Skeletal muscle satellite cell (primary cell): ENCODE data around the gene THRSP.
A peak's percentile ranks its signal among the peaks of the same experiment; 100 is the strongest.
"Not testable (repeated sequence)": the region's sequence is repeated elsewhere in the genome, so short reads cannot be mapped to it uniquely, and the experiment has no call there.

Source experiments
- H3K27me3 ChIP-seq: 2 replicates; pipeline ENCODE4 v1.7.0; 2013; ENCODE audit warnings: low read length; ENCODE audit not compliant: control insufficient read depth, insufficient read depth
- H3K36me3 ChIP-seq: 2 replicates; pipeline ENCODE4 v1.7.0; 2013; ENCODE audit warnings: mild to moderate bottlenecking, control low read depth, low read length; ENCODE audit not compliant: insufficient read depth
- H3K4me1 ChIP-seq: 2 replicates; pipeline ENCODE4 v1.7.0; 2013; ENCODE audit warnings: low read length; ENCODE audit not compliant: control insufficient read depth, insufficient read depth
- H3K4me2 ChIP-seq: 2 replicates; pipeline ENCODE4 v1.7.0; 2013; ENCODE audit warnings: mild to moderate bottlenecking, low read length
- H3K4me3 ChIP-seq: 2 replicates; pipeline ENCODE4 v1.7.0; 2013; ENCODE audit warnings: low read length
- H3K9ac ChIP-seq: 2 replicates; pipeline ENCODE4 v1.7.0; 2013; ENCODE audit warnings: mild to moderate bottlenecking, low read depth, low read length, moderate library complexity
- H3K9me3 ChIP-seq: replicated peaks from 2 replicates; pipeline ENCODE4 v1.7.0; 2013; ENCODE audit warnings: mild to moderate bottlenecking, control low read depth, low read length

The THRSP gene

GRCh38 chr11:78056093-78056492 is 7.6 kb upstream of the THRSP start:
- no peak overlapping the region for H3K4me3 ChIP-seq
- H3K9me3 ChIP-seq = no peaks in the 10 kb centered on the region
- no peak overlapping the region for H3K9ac ChIP-seq
- H3K4me2 ChIP-seq = no peak overlapping the region
- H3K27me3 ChIP-seq = no peaks in the 10 kb centered on the region
- H3K4me1 ChIP-seq = peaks cover 15% of the 10 kb centered on the region
- H3K36me3 ChIP-seq = no peaks in the 10 kb centered on the region

- Histone ChIP-seq H3K9me3 (no peaks in the 10 kb centered on the region), H3K4me3 (no peak overlapping the region), H3K36me3 (no peaks in the 10 kb centered on the region), H3K27me3 (no peaks in the 10 kb centered on the region), H3K9ac (no peak overlapping the region), H3K4me1 (peaks cover 16% of the 10 kb centered on the region), H3K4me2 (no peak overlapping the region)
Observed at GRCh38 chr11:78057462-78058055, 6.1 kb upstream of the THRSP start.

GRCh38 chr11:78059749-78060328 is 3.8 kb upstream of the THRSP start:
- not testable (repeated sequence) for H3K4me3 ChIP-seq, H3K27me3 ChIP-seq, H3K9me3 ChIP-seq, H3K4me2 ChIP-seq, H3K36me3 ChIP-seq, H3K9ac ChIP-seq
- H3K4me1 ChIP-seq = peaks cover 16% of the 10 kb centered on the region

- Histone ChIP-seq H3K4me3 (no peak overlapping the region), H3K9me3 (no peaks in the 10 kb centered on the region), H3K4me1 (peaks cover 16% of the 10 kb centered on the region), H3K9ac (no peak overlapping the region), H3K27me3 (no peaks in the 10 kb centered on the region), H3K36me3 (no peaks in the 10 kb centered on the region), H3K4me2 (no peak overlapping the region)
Observed at GRCh38 chr11:78060533-78060932, 3.1 kb upstream of the THRSP start.

- Histone ChIP-seq H3K9me3 (no peaks in the 10 kb centered on the region), H3K36me3 (no peaks in the 10 kb centered on the region), H3K27me3 (no peaks in the 10 kb centered on the region), H3K4me2 (peak overlapping the region; percentile 46), H3K4me1 (peaks cover 16% of the 10 kb centered on the region), H3K9ac (no peak overlapping the region), H3K4me3 (no peak overlapping the region)
Observed at GRCh38 chr11:78061088-78061920, 2.4 kb upstream of the THRSP start.

- Histone ChIP-seq H3K9me3 (no peaks in the 10 kb centered on the region), H3K4me1 (peaks cover 16% of the 10 kb centered on the region), H3K27me3 (no peaks in the 10 kb centered on the region), H3K4me2 (no peak overlapping the region), H3K36me3 (no peaks in the 10 kb centered on the region), H3K9ac (no peak overlapping the region), H3K4me3 (no peak overlapping the region)
Observed at GRCh38 chr11:78061921-78062311, 1.7 kb upstream of the THRSP start.

- no peak overlapping the region for H3K4me3 ChIP-seq
- no peak overlapping the region for H3K4me2 ChIP-seq
- no peak overlapping the region for H3K9ac ChIP-seq
- peaks cover 16% of the 10 kb centered on the region for H3K4me1 ChIP-seq
- H3K36me3 ChIP-seq = peaks cover 5% of the 10 kb centered on the region
- no peaks in the 10 kb centered on the region for H3K27me3 ChIP-seq
- no peaks in the 10 kb centered on the region for H3K9me3 ChIP-seq
Observed at GRCh38 chr11:78062671-78063070, 990 bp upstream of the THRSP start.

GRCh38 chr11:78065203-78065602 is 1.5 kb downstream of the THRSP start:
- H3K36me3 ChIP-seq = peaks cover 29% of the 10 kb centered on the region
- H3K27me3 ChIP-seq = no peaks in the 10 kb centered on the region
- no peak overlapping the region for H3K4me2 ChIP-seq
- H3K4me1 ChIP-seq = peaks cover 16% of the 10 kb centered on the region
- no peak overlapping the region for H3K4me3 ChIP-seq
- H3K9ac ChIP-seq = no peak overlapping the region
- no peaks in the 10 kb centered on the region for H3K9me3 ChIP-seq

GRCh38 chr11:78066471-78066870 is 2.8 kb downstream of the THRSP start:
- Histone ChIP-seq H3K9ac (no peak overlapping the region), H3K36me3 (peaks cover 40% of the 10 kb centered on the region), H3K9me3 (no peaks in the 10 kb centered on the region), H3K4me3 (no peak overlapping the region), H3K4me1 (peaks cover 6% of the 10 kb centered on the region), H3K4me2 (no peak overlapping the region), H3K27me3 (no peaks in the 10 kb centered on the region)

GRCh38 chr11:78067704-78068103 is 4.0 kb downstream of the THRSP start:
- Histone ChIP-seq H3K9ac (no peak overlapping the region), H3K4me2 (no peak overlapping the region), H3K4me3 (no peak overlapping the region), H3K9me3 (no peaks in the 10 kb centered on the region), H3K4me1 (no peaks in the 10 kb centered on the region), H3K27me3 (no peaks in the 10 kb centered on the region), H3K36me3 (peaks cover 48% of the 10 kb centered on the region)

- H3K36me3 ChIP-seq = peaks cover 50% of the 10 kb centered on the region
- no peaks in the 10 kb centered on the region for H3K9me3 ChIP-seq
Observed at GRCh38 chr11:78069465-78069864, 5.8 kb downstream of the THRSP start.

More at GRCh38 chr11:78069465-78069864, 5.8 kb downstream of the THRSP start:
- H3K4me1 ChIP-seq = no peaks in the 10 kb centered on the region
- H3K9ac ChIP-seq = no peak overlapping the region
- H3K4me2 ChIP-seq = no peak overlapping the region
- H3K4me3 ChIP-seq = no peak overlapping the region
- no peaks in the 10 kb centered on the region for H3K27me3 ChIP-seq
